Urothelium cell line (cell line): ENCODE measurements around the gene RPL7A.
A peak's percentile ranks its signal among the peaks of the same experiment; 100 is the strongest.
"Not testable (repeated sequence)": the region's sequence is repeated elsewhere in the genome, so short reads cannot be mapped to it uniquely, and the experiment has no call there.

ENCODE experiments used
- DNase-seq: peaks from one replicate; pipeline ENCODE4 v3.0.0; 2011; ENCODE audit warnings: low spot score, mixed read lengths
- FAIRE-seq: peaks from 2 replicates; lab custom pipeline; 2011; peaks lifted over from hg19 to GRCh38; lab: Jason Lieb, UNC

RPL7A gene

GRCh38 chr9:133327834-133328484, 20.1 kb upstream of the RPL7A start:
- no peak for FAIRE-seq
- DNase-seq: no peak

- DNase-seq, FAIRE-seq: not testable (repeated sequence)
These were observed 18.5 kb upstream of the RPL7A start for GRCh38 chr9:133329306-133330156.

- FAIRE-seq (no peak), DNase-seq (no peak)
These were observed 16.8 kb upstream of the RPL7A start for GRCh38 chr9:133331221-133331620.

GRCh38 chr9:133331641-133332380, 16.2 kb upstream of the RPL7A start:
- FAIRE-seq (no peak), DNase-seq (no peak)

- DNase-seq (no peak), FAIRE-seq (no peak)
These were observed 15.7 kb upstream of the RPL7A start for GRCh38 chr9:133332381-133332730.

GRCh38 chr9:133333011-133333410, 15.0 kb upstream of the RPL7A start:
- FAIRE-seq (no peak), DNase-seq (no peak)

- FAIRE-seq: no peak
- no peak for DNase-seq
These were observed 14.5 kb upstream of the RPL7A start for GRCh38 chr9:133333566-133333965.

GRCh38 chr9:133334161-133334560, 13.9 kb upstream of the RPL7A start:
- DNase-seq (no peak), FAIRE-seq (no peak)

- FAIRE-seq, DNase-seq: not testable (repeated sequence)
These were observed 13.1 kb upstream of the RPL7A start for GRCh38 chr9:133334888-133335287.

- no peak for FAIRE-seq
- DNase-seq: peak; percentile 90
These were observed 11.8 kb upstream of the RPL7A start, which contains the start of gene SURF6 for GRCh38 chr9:133335924-133336811. TSS of gene SURF6 (minus strand) at chr9:133336188. CDS start at chr9:133336132, 56 bp downstream.

- DNase-seq (no peak), FAIRE-seq (no peak)
These were observed 8.4 kb upstream of the RPL7A start for GRCh38 chr9:133339641-133340040.

- DNase-seq (no peak), FAIRE-seq (no peak)
These were observed 7.8 kb upstream of the RPL7A start for GRCh38 chr9:133340256-133340655.

GRCh38 chr9:133340916-133341315, 7.1 kb upstream of the RPL7A start:
- FAIRE-seq: no peak
- no peak for DNase-seq

- FAIRE-seq: no peak
- DNase-seq: no peak
These were observed 6.5 kb upstream of the RPL7A start for GRCh38 chr9:133341369-133342068.

- no peak for DNase-seq
- no peak for FAIRE-seq
These were observed 6.0 kb upstream of the RPL7A start for GRCh38 chr9:133342069-133342406.

- FAIRE-seq (no peak), DNase-seq (no peak)
These were observed 5.4 kb upstream of the RPL7A start for GRCh38 chr9:133342570-133342969.

GRCh38 chr9:133344071-133344470, 3.9 kb upstream of the RPL7A start:
- DNase-seq: no peak
- FAIRE-seq: no peak

GRCh38 chr9:133344979-133345378, 3.0 kb upstream of the RPL7A start:
- no peak for DNase-seq
- FAIRE-seq: no peak

GRCh38 chr9:133345596-133345995, 2.4 kb upstream of the RPL7A start:
- FAIRE-seq (no peak), DNase-seq (no peak)
